GM23338 (cell line): ENCODE data around the gene MYRF. TPM values are rescaled to one million over a fixed set of nuclear protein-coding genes. Genes with fewer than 3 reads are reported as not detected.

Experiments used
- ATAC-seq: fragments of 200-7000 bp; cut with Tn5 transposase; 3 replicates; pipeline ENCODE4 v1.9.1; 2020
- DNase-seq: peaks from one replicate; pipeline ENCODE4 v3.0.0-alpha.2; 2015; ENCODE audit warnings: low spot score
- H2AFZ ChIP-seq: fragments of 200-600 bp; sonication (generic); 2 replicates; pipeline ENCODE4 v1.8.0; 2016; ENCODE audit warnings: antibody characterized with exemption, mild to moderate bottlenecking, moderate library complexity
- H3F3A ChIP-seq: fragments of 200-600 bp; sonication (generic); replicated peaks from 2 replicates; pipeline ENCODE4 v1.8.0; 2017; ENCODE audit warnings: antibody characterized with exemption, mixed run types, low read depth
- H3K27ac ChIP-seq: fragments of 200-600 bp; sonication (generic); 2 replicates; pipeline ENCODE4 v1.6.1; 2016; ENCODE audit warnings: low read depth
- H3K27me3 ChIP-seq: fragments of 200-600 bp; sonication (generic); 2 replicates; pipeline ENCODE4 v1.8.0; 2016; ENCODE audit warnings: mild to moderate bottlenecking, mixed run types, moderate library complexity; ENCODE audit not compliant: insufficient read depth
- H3K36me3 ChIP-seq: fragments of 200-600 bp; sonication (generic); 2 replicates; pipeline ENCODE4 v1.8.0; 2016; ENCODE audit warnings: mild to moderate bottlenecking; ENCODE audit not compliant: insufficient read depth
- H3K4me1 ChIP-seq: fragments of 200-600 bp; sonication (generic); 2 replicates; pipeline ENCODE4 v1.8.0; 2016; ENCODE audit warnings: mild to moderate bottlenecking, moderate library complexity; ENCODE audit not compliant: insufficient read depth
- H3K4me2 ChIP-seq: fragments of 200-600 bp; sonication (generic); 2 replicates; pipeline ENCODE4 v1.7.1; 2017; ENCODE audit warnings: mixed run types
- H3K4me3 ChIP-seq: fragments of 200-600 bp; sonication (generic); 2 replicates; pipeline ENCODE4 v1.6.1; 2016; ENCODE audit warnings: mixed run types
- H3K79me2 ChIP-seq: fragments of 200-600 bp; sonication (generic); replicated peaks from 2 replicates; pipeline ENCODE4 v1.8.0; 2017; ENCODE audit warnings: mild to moderate bottlenecking; ENCODE audit not compliant: insufficient read depth
- H3K9me2 ChIP-seq: fragments of 200-600 bp; sonication (generic); 2 replicates; pipeline ENCODE4 v1.8.0; 2017; ENCODE audit not compliant: insufficient read depth
- H4K20me1 ChIP-seq: fragments of 200-600 bp; sonication (generic); replicated peaks from 2 replicates; pipeline ENCODE4 v1.8.0; 2017; ENCODE audit warnings: mild to moderate bottlenecking; ENCODE audit not compliant: insufficient read depth
- H3K27ac Mint-ChIP-seq: 2 replicates; pipeline ENCODE4 v1.8.0; 2020; ENCODE audit warnings: inconsistent platforms, mild to moderate bottlenecking, moderate library complexity, mixed read lengths
- H3K27me3 Mint-ChIP-seq: 3 replicates; pipeline ENCODE4 v1.8.0; 2022; ENCODE audit warnings: low read depth, mild to moderate bottlenecking, moderate library complexity, mixed read lengths, inconsistent platforms; ENCODE audit not compliant: insufficient read depth, poor library complexity
- H3K36me3 Mint-ChIP-seq: 3 replicates; pipeline ENCODE4 v1.8.0; 2021; ENCODE audit warnings: low read depth, mild to moderate bottlenecking, inconsistent platforms, moderate library complexity, mixed read lengths
- H3K4me1 Mint-ChIP-seq: 3 replicates; pipeline ENCODE4 v1.8.0; 2020; ENCODE audit warnings: mild to moderate bottlenecking, inconsistent platforms, mixed read lengths
- H3K4me3 Mint-ChIP-seq: 3 replicates; pipeline ENCODE4 v1.8.0; 2021; ENCODE audit warnings: moderate library complexity, mild to moderate bottlenecking, inconsistent platforms, mixed read lengths
- H3K9me3 Mint-ChIP-seq: 3 replicates; pipeline ENCODE4 v1.8.0; 2020; ENCODE audit warnings: moderate library complexity, mild to moderate bottlenecking, inconsistent platforms, mixed read lengths
- CREB1 ChIP-seq: fragments of 250-450 bp; sonication (Bioruptor Pico); IDR thresholded peaks from 2 replicates; pipeline ENCODE4 v1.5.0; 2020; ENCODE audit warnings: low read depth, mild to moderate bottlenecking, moderate library complexity
- EZH2 ChIP-seq: fragments of 200-600 bp; sonication (generic); IDR thresholded peaks from one replicate; pipeline ENCODE4 v1.8.0; 2017; ENCODE audit warnings: antibody characterized with exemption, mild to moderate bottlenecking, low read depth; ENCODE audit not compliant: unreplicated experiment
- EZH2phosphoT487 ChIP-seq: fragments of 200-600 bp; sonication (generic); IDR thresholded peaks from one replicate; pipeline ENCODE4 v1.8.1; 2018; ENCODE audit warnings: antibody characterized with exemption; ENCODE audit not compliant: unreplicated experiment
- JUNB ChIP-seq: IDR thresholded peaks from one replicate; pipeline ENCODE4 v1.6.1; 2016; ENCODE audit warnings: antibody characterized with exemption; ENCODE audit not compliant: unreplicated experiment
- NANOG ChIP-seq: IDR thresholded peaks from 2 replicates; pipeline ENCODE4 v1.6.1; 2016; ENCODE audit warnings: antibody characterized with exemption, borderline replicate concordance
- POLR2AphosphoS5 ChIP-seq: IDR thresholded peaks from 2 replicates; pipeline ENCODE4 v1.6.1; 2016; ENCODE audit warnings: antibody characterized with exemption, low read depth
- STAT1 ChIP-seq: IDR thresholded peaks from one replicate; pipeline ENCODE4 v1.6.1; 2016; ENCODE audit warnings: antibody characterized with exemption; ENCODE audit not compliant: unreplicated experiment
- ZNF114 ChIP-seq: fragments of 250-450 bp; sonication (Bioruptor Pico); IDR thresholded peaks from 2 replicates; pipeline ENCODE4 v1.5.0; 2020; ENCODE audit warnings: mild to moderate bottlenecking, moderate library complexity
- ZNF331 ChIP-seq: fragments of 250-450 bp; sonication (Bioruptor Pico); IDR thresholded peaks from 2 replicates; pipeline ENCODE4 v1.5.0; 2020; ENCODE audit warnings: low read depth, mild to moderate bottlenecking, moderate library complexity
- polyA plus RNA-seq: library from polyadenylated mRNA; unstranded; fragments of >200 nt; fragmentation: Nextera tagmentation; extraction: Ambion mirVana; gene quantifications from 2 replicates; pipeline ENCODE4 v1.2.1, GENCODE V29; 2016
- total RNA-seq: library from RNA; depleted of rRNA; stranded (reverse); fragments of >200 nt; shearing (Covaris generic); gene quantifications from 2 replicates; pipeline ENCODE4 v1.2.3, GENCODE V29; 2014
- TF ChIP-seq, protein P1 (sequence below): IDR thresholded peaks from 2 replicates; pipeline ENCODE4 v1.6.1; 2016; ENCODE audit warnings: antibody characterized with exemption
- TF ChIP-seq, protein P2 (sequence below): fragments of 250-450 bp; sonication (Bioruptor Pico); IDR thresholded peaks from 2 replicates; pipeline ENCODE4 v1.5.0; 2020; ENCODE audit warnings: mild to moderate bottlenecking, moderate library complexity
- TF ChIP-seq, protein P3 (sequence below), 2 experiments: fragments of 200-600 bp in 1 of 2; sonication (generic) in 1 of 2; conservative IDR thresholded peaks; 2 replicates each; pipeline versions ENCODE4 v1.5.1 to v1.6.1; 2016 to 2017; ENCODE audit warnings: antibody characterized with exemption in 2 of 2, low read depth in 2 of 2, mild to moderate bottlenecking in 2 of 2, moderate library complexity in 1 of 2
- TF ChIP-seq, protein P4 (sequence below): IDR thresholded peaks from one replicate; pipeline ENCODE4 v1.6.1; 2018; ENCODE audit warnings: antibody characterized with exemption; ENCODE audit not compliant: unreplicated experiment

Gene MYRF
- total and polyA plus RNA-seq, 2 experiments from 2014 or later: 1.9 to 5.5 TPM

DNA sequence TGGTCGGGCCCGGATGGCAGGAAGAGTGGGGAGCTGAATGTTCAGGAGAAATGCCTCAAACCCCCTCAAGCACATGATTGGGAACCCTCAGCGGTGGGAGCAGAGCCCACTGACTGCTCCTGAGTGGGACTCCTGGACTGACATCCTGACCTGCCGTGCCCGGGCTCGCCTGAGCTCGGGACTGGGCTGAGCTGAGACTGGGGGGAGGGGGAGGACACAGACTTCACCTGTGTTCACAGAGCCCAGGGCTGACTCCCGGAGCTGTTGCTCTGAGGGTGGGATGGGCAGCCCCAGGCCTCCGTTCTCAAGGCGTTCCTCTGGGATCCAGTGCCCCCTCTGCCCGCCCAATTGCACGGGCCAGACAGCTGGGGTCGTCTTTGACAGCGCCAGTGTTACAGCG lies 47.6 kb upstream of the MYRF start:
- no peak overlapping the region for H3K4me2 ChIP-seq
- no peaks in the 10 kb centered on the region for H3K79me2 ChIP-seq
- Mint-ChIP-seq H3K9me3 (no peaks in the 10 kb centered on the region), H3K36me3 (no peaks in the 10 kb centered on the region), H3K27me3 (peaks cover 11% of the 10 kb centered on the region), H3K4me3 (no peak overlapping the region), H3K27ac (no peak overlapping the region; the same call in none of the 2 replicates), H3K4me1 (peaks cover 27% of the 10 kb centered on the region)
- TF ChIP-seq STAT1 (no peak), EZH2phosphoT487 (no peak), JUNB (no peak), POLR2AphosphoS5 (no peak), NANOG (no peak), EZH2 (no peak), ZNF331 (CRISPR knock-in tag) (no peak), ZNF114 (CRISPR knock-in tag) (no peak), CREB1 (CRISPR knock-in tag) (no peak)
- TF ChIP-seq, protein P1, sequence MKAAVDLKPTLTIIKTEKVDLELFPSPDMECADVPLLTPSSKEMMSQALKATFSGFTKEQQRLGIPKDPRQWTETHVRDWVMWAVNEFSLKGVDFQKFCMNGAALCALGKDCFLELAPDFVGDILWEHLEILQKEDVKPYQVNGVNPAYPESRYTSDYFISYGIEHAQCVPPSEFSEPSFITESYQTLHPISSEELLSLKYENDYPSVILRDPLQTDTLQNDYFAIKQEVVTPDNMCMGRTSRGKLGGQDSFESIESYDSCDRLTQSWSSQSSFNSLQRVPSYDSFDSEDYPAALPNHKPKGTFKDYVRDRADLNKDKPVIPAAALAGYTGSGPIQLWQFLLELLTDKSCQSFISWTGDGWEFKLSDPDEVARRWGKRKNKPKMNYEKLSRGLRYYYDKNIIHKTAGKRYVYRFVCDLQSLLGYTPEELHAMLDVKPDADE: no peak
- TF ChIP-seq, protein P2, sequence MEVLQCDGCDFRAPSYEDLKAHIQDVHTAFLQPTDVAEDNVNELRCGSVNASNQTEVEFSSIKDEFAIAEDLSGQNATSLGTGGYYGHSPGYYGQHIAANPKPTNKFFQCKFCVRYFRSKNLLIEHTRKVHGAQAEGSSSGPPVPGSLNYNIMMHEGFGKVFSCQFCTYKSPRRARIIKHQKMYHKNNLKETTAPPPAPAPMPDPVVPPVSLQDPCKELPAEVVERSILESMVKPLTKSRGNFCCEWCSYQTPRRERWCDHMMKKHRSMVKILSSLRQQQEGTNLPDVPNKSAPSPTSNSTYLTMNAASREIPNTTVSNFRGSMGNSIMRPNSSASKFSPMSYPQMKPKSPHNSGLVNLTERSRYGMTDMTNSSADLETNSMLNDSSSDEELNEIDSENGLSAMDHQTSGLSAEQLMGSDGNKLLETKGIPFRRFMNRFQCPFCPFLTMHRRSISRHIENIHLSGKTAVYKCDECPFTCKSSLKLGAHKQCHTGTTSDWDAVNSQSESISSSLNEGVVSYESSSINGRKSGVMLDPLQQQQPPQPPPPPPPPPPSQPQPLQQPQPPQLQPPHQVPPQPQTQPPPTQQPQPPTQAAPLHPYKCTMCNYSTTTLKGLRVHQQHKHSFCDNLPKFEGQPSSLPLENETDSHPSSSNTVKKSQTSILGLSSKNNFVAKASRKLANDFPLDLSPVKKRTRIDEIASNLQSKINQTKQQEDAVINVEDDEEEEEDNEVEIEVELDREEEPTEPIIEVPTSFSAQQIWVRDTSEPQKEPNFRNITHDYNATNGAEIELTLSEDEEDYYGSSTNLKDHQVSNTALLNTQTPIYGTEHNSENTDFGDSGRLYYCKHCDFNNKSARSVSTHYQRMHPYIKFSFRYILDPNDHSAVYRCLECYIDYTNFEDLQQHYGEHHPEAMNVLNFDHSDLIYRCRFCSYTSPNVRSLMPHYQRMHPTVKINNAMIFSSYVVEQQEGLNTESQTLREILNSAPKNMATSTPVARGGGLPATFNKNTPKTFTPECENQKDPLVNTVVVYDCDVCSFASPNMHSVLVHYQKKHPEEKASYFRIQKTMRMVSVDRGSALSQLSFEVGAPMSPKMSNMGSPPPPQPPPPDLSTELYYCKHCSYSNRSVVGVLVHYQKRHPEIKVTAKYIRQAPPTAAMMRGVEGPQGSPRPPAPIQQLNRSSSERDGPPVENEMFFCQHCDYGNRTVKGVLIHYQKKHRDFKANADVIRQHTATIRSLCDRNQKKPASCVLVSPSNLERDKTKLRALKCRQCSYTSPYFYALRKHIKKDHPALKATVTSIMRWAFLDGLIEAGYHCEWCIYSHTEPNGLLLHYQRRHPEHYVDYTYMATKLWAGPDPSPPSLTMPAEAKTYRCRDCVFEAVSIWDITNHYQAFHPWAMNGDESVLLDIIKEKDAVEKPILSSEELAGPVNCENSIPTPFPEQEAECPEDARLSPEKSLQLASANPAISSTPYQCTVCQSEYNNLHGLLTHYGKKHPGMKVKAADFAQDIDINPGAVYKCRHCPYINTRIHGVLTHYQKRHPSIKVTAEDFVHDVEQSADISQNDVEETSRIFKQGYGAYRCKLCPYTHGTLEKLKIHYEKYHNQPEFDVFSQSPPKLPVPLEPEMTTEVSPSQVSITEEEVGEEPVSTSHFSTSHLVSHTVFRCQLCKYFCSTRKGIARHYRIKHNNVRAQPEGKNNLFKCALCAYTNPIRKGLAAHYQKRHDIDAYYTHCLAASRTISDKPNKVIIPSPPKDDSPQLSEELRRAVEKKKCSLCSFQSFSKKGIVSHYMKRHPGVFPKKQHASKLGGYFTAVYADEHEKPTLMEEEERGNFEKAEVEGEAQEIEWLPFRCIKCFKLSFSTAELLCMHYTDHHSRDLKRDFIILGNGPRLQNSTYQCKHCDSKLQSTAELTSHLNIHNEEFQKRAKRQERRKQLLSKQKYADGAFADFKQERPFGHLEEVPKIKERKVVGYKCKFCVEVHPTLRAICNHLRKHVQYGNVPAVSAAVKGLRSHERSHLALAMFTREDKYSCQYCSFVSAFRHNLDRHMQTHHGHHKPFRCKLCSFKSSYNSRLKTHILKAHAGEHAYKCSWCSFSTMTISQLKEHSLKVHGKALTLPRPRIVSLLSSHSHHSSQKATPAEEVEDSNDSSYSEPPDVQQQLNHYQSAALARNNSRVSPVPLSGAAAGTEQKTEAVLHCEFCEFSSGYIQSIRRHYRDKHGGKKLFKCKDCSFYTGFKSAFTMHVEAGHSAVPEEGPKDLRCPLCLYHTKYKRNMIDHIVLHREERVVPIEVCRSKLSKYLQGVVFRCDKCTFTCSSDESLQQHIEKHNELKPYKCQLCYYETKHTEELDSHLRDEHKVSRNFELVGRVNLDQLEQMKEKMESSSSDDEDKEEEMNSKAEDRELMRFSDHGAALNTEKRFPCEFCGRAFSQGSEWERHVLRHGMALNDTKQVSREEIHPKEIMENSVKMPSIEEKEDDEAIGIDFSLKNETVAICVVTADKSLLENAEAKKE: no peak
- TF ChIP-seq, protein P3, sequence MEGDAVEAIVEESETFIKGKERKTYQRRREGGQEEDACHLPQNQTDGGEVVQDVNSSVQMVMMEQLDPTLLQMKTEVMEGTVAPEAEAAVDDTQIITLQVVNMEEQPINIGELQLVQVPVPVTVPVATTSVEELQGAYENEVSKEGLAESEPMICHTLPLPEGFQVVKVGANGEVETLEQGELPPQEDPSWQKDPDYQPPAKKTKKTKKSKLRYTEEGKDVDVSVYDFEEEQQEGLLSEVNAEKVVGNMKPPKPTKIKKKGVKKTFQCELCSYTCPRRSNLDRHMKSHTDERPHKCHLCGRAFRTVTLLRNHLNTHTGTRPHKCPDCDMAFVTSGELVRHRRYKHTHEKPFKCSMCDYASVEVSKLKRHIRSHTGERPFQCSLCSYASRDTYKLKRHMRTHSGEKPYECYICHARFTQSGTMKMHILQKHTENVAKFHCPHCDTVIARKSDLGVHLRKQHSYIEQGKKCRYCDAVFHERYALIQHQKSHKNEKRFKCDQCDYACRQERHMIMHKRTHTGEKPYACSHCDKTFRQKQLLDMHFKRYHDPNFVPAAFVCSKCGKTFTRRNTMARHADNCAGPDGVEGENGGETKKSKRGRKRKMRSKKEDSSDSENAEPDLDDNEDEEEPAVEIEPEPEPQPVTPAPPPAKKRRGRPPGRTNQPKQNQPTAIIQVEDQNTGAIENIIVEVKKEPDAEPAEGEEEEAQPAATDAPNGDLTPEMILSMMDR (conservative IDR thresholded peaks at IDR 0.05; ENCODE audit: low read depth in 2 of 2): no peak
- TF ChIP-seq, protein P4, sequence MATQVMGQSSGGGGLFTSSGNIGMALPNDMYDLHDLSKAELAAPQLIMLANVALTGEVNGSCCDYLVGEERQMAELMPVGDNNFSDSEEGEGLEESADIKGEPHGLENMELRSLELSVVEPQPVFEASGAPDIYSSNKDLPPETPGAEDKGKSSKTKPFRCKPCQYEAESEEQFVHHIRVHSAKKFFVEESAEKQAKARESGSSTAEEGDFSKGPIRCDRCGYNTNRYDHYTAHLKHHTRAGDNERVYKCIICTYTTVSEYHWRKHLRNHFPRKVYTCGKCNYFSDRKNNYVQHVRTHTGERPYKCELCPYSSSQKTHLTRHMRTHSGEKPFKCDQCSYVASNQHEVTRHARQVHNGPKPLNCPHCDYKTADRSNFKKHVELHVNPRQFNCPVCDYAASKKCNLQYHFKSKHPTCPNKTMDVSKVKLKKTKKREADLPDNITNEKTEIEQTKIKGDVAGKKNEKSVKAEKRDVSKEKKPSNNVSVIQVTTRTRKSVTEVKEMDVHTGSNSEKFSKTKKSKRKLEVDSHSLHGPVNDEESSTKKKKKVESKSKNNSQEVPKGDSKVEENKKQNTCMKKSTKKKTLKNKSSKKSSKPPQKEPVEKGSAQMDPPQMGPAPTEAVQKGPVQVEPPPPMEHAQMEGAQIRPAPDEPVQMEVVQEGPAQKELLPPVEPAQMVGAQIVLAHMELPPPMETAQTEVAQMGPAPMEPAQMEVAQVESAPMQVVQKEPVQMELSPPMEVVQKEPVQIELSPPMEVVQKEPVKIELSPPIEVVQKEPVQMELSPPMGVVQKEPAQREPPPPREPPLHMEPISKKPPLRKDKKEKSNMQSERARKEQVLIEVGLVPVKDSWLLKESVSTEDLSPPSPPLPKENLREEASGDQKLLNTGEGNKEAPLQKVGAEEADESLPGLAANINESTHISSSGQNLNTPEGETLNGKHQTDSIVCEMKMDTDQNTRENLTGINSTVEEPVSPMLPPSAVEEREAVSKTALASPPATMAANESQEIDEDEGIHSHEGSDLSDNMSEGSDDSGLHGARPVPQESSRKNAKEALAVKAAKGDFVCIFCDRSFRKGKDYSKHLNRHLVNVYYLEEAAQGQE: no peak
- H4K20me1 ChIP-seq: no peaks in the 10 kb centered on the region
- no peak overlapping the region for H3K4me3 ChIP-seq
- no peaks in the 10 kb centered on the region for H3K27me3 ChIP-seq
- ATAC-seq: peak; percentile 15
- no peak for DNase-seq
- H3F3A ChIP-seq: no peaks in the 10 kb centered on the region
- H2AFZ ChIP-seq: no peak overlapping the region
- no peaks in the 10 kb centered on the region for H3K36me3 ChIP-seq
- H3K9me2 ChIP-seq: no peaks in the 10 kb centered on the region
- no peak overlapping the region for H3K27ac ChIP-seq
- H3K4me1 ChIP-seq: no peaks in the 10 kb centered on the region; the same call in 1 of the 2 replicates
